Measurements from ENCODE around the gene SGMS1. TPM values are rescaled to one million over a fixed set of nuclear protein-coding genes. Genes with fewer than 3 reads are reported as not detected.
"Not testable (repeated sequence)": the region's sequence is repeated elsewhere in the genome, so short reads cannot be mapped to it uniquely, and the experiment has no call there.

Gene SGMS1
- total RNA-seq, 1 experiment from 2014 or later = 20.4 TPM

- Histone ChIP-seq H2BK15ac (ENCODE audit: low read depth, low read length) (no peak overlapping the region), H3K23ac (ENCODE audit: insufficient read length, low read depth, low read length) (no peak overlapping the region), H3T11ph (ENCODE audit: low read length) (no peak overlapping the region), H3K56ac (ENCODE audit: insufficient read length, low read depth, low read length) (no peak overlapping the region), H3K79me1 (ENCODE audit: insufficient read depth, low read depth, low read length, poor library complexity, severe bottlenecking) (no peaks in the 10 kb centered on the region), H2BK20ac (ENCODE audit: low read depth, low read length, poor library complexity, severe bottlenecking) (no peak overlapping the region), H3K27me3 (ENCODE audit: insufficient read depth, low read length) (no peaks in the 10 kb centered on the region), H3K4me2 (ENCODE audit: insufficient read depth, insufficient read length, low read length) (no peak overlapping the region), H3K79me2 (ENCODE audit: insufficient read depth, low read length) (no peaks in the 10 kb centered on the region), H2BK5ac (ENCODE audit: insufficient read length, low read length) (no peak overlapping the region), H4K8ac (replicated peaks; ENCODE audit: insufficient read length, low read depth, low read length) (no peak overlapping the region), H3K4ac (ENCODE audit: low read depth, low read length) (no peak overlapping the region), H3K14ac (ENCODE audit: insufficient read depth, low read length) (no peak overlapping the region), H3K27ac (ENCODE audit: insufficient read length, low read depth, low read length) (no peak overlapping the region), H3K9me3 (ENCODE audit: control insufficient read depth, low read depth, low read length) (no peaks in the 10 kb centered on the region), H3K4me1 (ENCODE audit: insufficient read depth, low read length) (no peaks in the 10 kb centered on the region), H2BK12ac (ENCODE audit: insufficient read length, low read depth, low read length) (no peak overlapping the region), H4K20me1 (ENCODE audit: control insufficient read depth, insufficient read depth, insufficient read length) (no peaks in the 10 kb centered on the region), H4K5ac (ENCODE audit: insufficient read length, low read depth, low read length) (no peak overlapping the region), H4K91ac (ENCODE audit: insufficient read length, low read depth, low read length) (no peak overlapping the region), H3K18ac (ENCODE audit: insufficient read length, low read depth, low read length) (no peak overlapping the region), H2AFZ (ENCODE audit: low read length) (no peak overlapping the region), H2BK120ac (ENCODE audit: low read depth, low read length, poor library complexity, severe bottlenecking) (no peak overlapping the region), H3K23me2 (ENCODE audit: insufficient read length, low read depth, low read length, poor library complexity, severe bottlenecking) (no peaks in the 10 kb centered on the region), H3K9ac (ENCODE audit: extremely low read depth, insufficient read length, low read length) (no peak overlapping the region), H2AK5ac (ENCODE audit: insufficient read length, low read length) (no peak overlapping the region)
- Mint-ChIP-seq H3K36me3 (ENCODE audit: insufficient read depth in 1 of 3, low read depth in 3 of 3) (no peaks in the 10 kb centered on the region), H3K27ac (no peak overlapping the region), H3K4me1 (peaks cover under 1 to 2% of the 10 kb centered on the region in 2 experiments; a peak in 3 of 4 replicates), H3K4me3 (no peak overlapping the region), H3K27me3 (ENCODE audit: low read depth) (no peaks in the 10 kb centered on the region), H3K9me3 (no peaks in the 10 kb centered on the region)
- no peak for TF ChIP-seq CTCF (conservative IDR thresholded peaks at IDR 0.05)
- WGBS (ENCODE audit: extremely low coverage, insufficient read length, low lambda C conversion rate) = no CpG with 5 or more reads among the region's 7 CpGs
- DNase-seq = no peak
These were observed 24.6 kb upstream of the SGMS1 start for GRCh38 chr10:50648089-50648934.

GRCh38 chr10:50647350-50647749 lies 23.6 kb upstream of the SGMS1 start:
- H3K27me3 ChIP-seq (ENCODE audit: insufficient read depth, low read length); H3K14ac ChIP-seq (ENCODE audit: insufficient read depth, low read length); H3K18ac ChIP-seq (ENCODE audit: insufficient read length, low read depth, low read length); H2AK5ac ChIP-seq (ENCODE audit: insufficient read length, low read length); H3K23ac ChIP-seq (ENCODE audit: insufficient read length, low read depth, low read length); H3K4me2 ChIP-seq (ENCODE audit: insufficient read depth, insufficient read length, low read length); H3K79me2 ChIP-seq (ENCODE audit: insufficient read depth, low read length); H3K4me3 Mint-ChIP-seq; H3K79me1 ChIP-seq (ENCODE audit: insufficient read depth, low read depth, low read length, poor library complexity, severe bottlenecking); H3T11ph ChIP-seq (ENCODE audit: low read length); H4K91ac ChIP-seq (ENCODE audit: insufficient read length, low read depth, low read length); H2AFZ ChIP-seq (ENCODE audit: low read length); H2BK120ac ChIP-seq (ENCODE audit: low read depth, low read length, poor library complexity, severe bottlenecking); H4K20me1 ChIP-seq (ENCODE audit: control insufficient read depth, insufficient read depth, insufficient read length); H3K4me1 ChIP-seq (ENCODE audit: insufficient read depth, low read length); H3K56ac ChIP-seq (ENCODE audit: insufficient read length, low read depth, low read length); H2BK12ac ChIP-seq (ENCODE audit: insufficient read length, low read depth, low read length); H3K27me3 Mint-ChIP-seq (ENCODE audit: low read depth); DNase-seq; H3K4ac ChIP-seq (ENCODE audit: low read depth, low read length); H4K5ac ChIP-seq (ENCODE audit: insufficient read length, low read depth, low read length); H3K27ac ChIP-seq (ENCODE audit: insufficient read length, low read depth, low read length); H3K23me2 ChIP-seq (ENCODE audit: insufficient read length, low read depth, low read length, poor library complexity, severe bottlenecking); H4K8ac ChIP-seq (replicated peaks; ENCODE audit: insufficient read length, low read depth, low read length); H2BK20ac ChIP-seq (ENCODE audit: low read depth, low read length, poor library complexity, severe bottlenecking); H3K36me3 Mint-ChIP-seq (ENCODE audit: insufficient read depth in 1 of 3, low read depth in 3 of 3); H3K9ac ChIP-seq (ENCODE audit: extremely low read depth, insufficient read length, low read length); H3K9me3 Mint-ChIP-seq; H3K27ac Mint-ChIP-seq; H2BK5ac ChIP-seq (ENCODE audit: insufficient read length, low read length); H3K9me3 ChIP-seq (ENCODE audit: control insufficient read depth, low read depth, low read length); H2BK15ac ChIP-seq (ENCODE audit: low read depth, low read length); H3K4me1 Mint-ChIP-seq: not testable (repeated sequence)
- no CpG with 5 or more reads among the region's 1 CpG for WGBS (ENCODE audit: extremely low coverage, insufficient read length, low lambda C conversion rate)
